NK-92 treated with Interleukin-12 subunit alpha and Interleukin-12 subunit beta, amount 100 ng/mL, for 24 hours (cell line): ENCODE measurements around the gene RFLNA.
A peak's percentile ranks its signal among the peaks of the same experiment; 100 is the strongest.
"Not testable (repeated sequence)": the region's sequence is repeated elsewhere in the genome, so short reads cannot be mapped to it uniquely, and the experiment has no call there.

ENCODE experiments used
- DNase-seq: peaks from one replicate; lab custom pipeline; 2025; lab: John Stamatoyannopoulos, UW

The RFLNA gene

GRCh38 chr12:124319368-124320050 lies 24.6 kb downstream of the RFLNA start:
- DNase-seq: no peak

GRCh38 chr12:124321040-124321481 lies 26.2 kb downstream of the RFLNA start:
- peak; percentile 16 for DNase-seq

- no peak for DNase-seq
Measured at GRCh38 chr12:124321556-124322270, 26.8 kb downstream of the RFLNA start.

GRCh38 chr12:124322271-124322998 lies 27.5 kb downstream of the RFLNA start:
- no peak for DNase-seq

- DNase-seq: not testable (repeated sequence)
Measured at GRCh38 chr12:124322999-124323328, 28.1 kb downstream of the RFLNA start.

GRCh38 chr12:124323771-124324530 lies 29.1 kb downstream of the RFLNA start:
- DNase-seq: no peak

GRCh38 chr12:124324803-124325705 lies 30.2 kb downstream of the RFLNA start:
- DNase-seq: no peak

GRCh38 chr12:124326104-124326503 lies 31.2 kb downstream of the RFLNA start:
- DNase-seq: no peak

- no peak for DNase-seq
Measured at GRCh38 chr12:124326871-124327270, 32.0 kb downstream of the RFLNA start.

- DNase-seq: no peak
Measured at GRCh38 chr12:124327362-124328043, 32.6 kb downstream of the RFLNA start.

GRCh38 chr12:124328116-124328515 lies 33.2 kb downstream of the RFLNA start:
- no peak for DNase-seq

GRCh38 chr12:124328636-124329035 lies 33.7 kb downstream of the RFLNA start:
- DNase-seq: no peak

- DNase-seq: no peak
Measured at GRCh38 chr12:124332058-124332672, 37.3 kb downstream of the RFLNA start.

GRCh38 chr12:124332900-124333299 lies 38.0 kb downstream of the RFLNA start:
- no peak for DNase-seq

GRCh38 chr12:124333724-124334123 lies 38.8 kb downstream of the RFLNA start:
- DNase-seq: no peak

GRCh38 chr12:124334266-124334665 lies 39.4 kb downstream of the RFLNA start:
- DNase-seq: no peak

GRCh38 chr12:124334976-124335375 lies 40.1 kb downstream of the RFLNA start:
- DNase-seq: no peak

GRCh38 chr12:124335426-124336183 lies 40.7 kb downstream of the RFLNA start:
- DNase-seq: no peak

GRCh38 chr12:124336184-124336437 lies 41.2 kb downstream of the RFLNA start:
- DNase-seq: no peak
